Measurements from ENCODE around the gene NXF1.

Gene NXF1

GRCh38 chr11:62841361-62842170 lies 36.3 kb upstream of the NXF1 start:
- no peak for TF ChIP-seq CTCF (conservative IDR thresholded peaks at IDR 0.05; ENCODE audit: control insufficient read depth, insufficient read depth, low read depth, low read length)
- peak overlapping the region; percentile 83 for H3K4me3 ChIP-seq (ENCODE audit: control insufficient read depth, low read depth, low read length)
- DNase-seq (ENCODE audit: low read depth) = peak; percentile 100

- peak overlapping the region; percentile 83 for H3K4me3 ChIP-seq (ENCODE audit: control insufficient read depth, low read depth, low read length)
- peak; percentile 78 for DNase-seq (ENCODE audit: low read depth)
Measured at GRCh38 chr11:62840721-62841360, 35.6 kb upstream of the NXF1 start.

GRCh38 chr11:62839050-62839945 lies 34.1 kb upstream of the NXF1 start, which contains the start of gene WDR74:
Gene WDR74 (minus strand): TSS chr11:62839590. CDS start chr11:62839570, 20 bp downstream.
- DNase-seq (ENCODE audit: low read depth) = peak; percentile 92
- H3K4me3 ChIP-seq (ENCODE audit: control insufficient read depth, low read depth, low read length) = peak within 1 kb of the TSS; percentile 83
- no peak for TF ChIP-seq CTCF (conservative IDR thresholded peaks at IDR 0.05; ENCODE audit: control insufficient read depth, insufficient read depth, low read depth, low read length)

GRCh38 chr11:62835336-62835735 lies 30.1 kb upstream of the NXF1 start:
- DNase-seq (ENCODE audit: low read depth) = no peak
- no peak for TF ChIP-seq CTCF (conservative IDR thresholded peaks at IDR 0.05; ENCODE audit: control insufficient read depth, insufficient read depth, low read depth, low read length)
- H3K4me3 ChIP-seq (ENCODE audit: control insufficient read depth, low read depth, low read length) = no peak overlapping the region

- peak within 1 kb of the TSS; percentile 67 for H3K4me3 ChIP-seq (ENCODE audit: control insufficient read depth, low read depth, low read length)
- DNase-seq (ENCODE audit: low read depth) = peak; percentile 47
- TF ChIP-seq CTCF (conservative IDR thresholded peaks at IDR 0.05; ENCODE audit: control insufficient read depth, insufficient read depth, low read depth, low read length) = no peak
Measured at GRCh38 chr11:62832336-62833234, 27.3 kb upstream of the NXF1 start, which contains the start of gene TEX54. Gene TEX54 (minus strand): TSS chr11:62832841.

- TF ChIP-seq CTCF (conservative IDR thresholded peaks at IDR 0.05; ENCODE audit: control insufficient read depth, insufficient read depth, low read depth, low read length) = no peak
- H3K4me3 ChIP-seq (ENCODE audit: control insufficient read depth, low read depth, low read length) = peak within 1 kb of the TSS; percentile 67
Measured at GRCh38 chr11:62831520-62832335, 26.5 kb upstream of the NXF1 start, which contains the start of gene STX5. Gene STX5 (minus strand): TSS chr11:62832051. CDS start chr11:62831243, 808 bp downstream.

More at GRCh38 chr11:62831520-62832335, 26.5 kb upstream of the NXF1 start, which contains the start of gene STX5:
- DNase-seq (ENCODE audit: low read depth) = peak; percentile 98
